HepG2 (cell line): Measurements from ENCODE around the gene PTS. TPM values are rescaled to one million over a fixed set of nuclear protein-coding genes. Genes with fewer than 3 reads are reported as not detected.

Source experiments
- ATAC-seq: fragments of 200-7000 bp; cut with Tn5 transposase; 3 replicates; pipeline ENCODE4 v1.9.1; 2020; ENCODE audit warnings: mild to moderate bottlenecking, moderate library complexity
- BruUV-seq: library from RNA; stranded (reverse); fragments of 400-500 nt; replicated peaks from 2 replicates; lab custom pipeline; 2021; lab: Mats Ljungman, UMichigan
- CTCF ChIA-PET: fragments of 300-600 bp; formaldehyde crosslinking; extraction: SDS; loops from one replicate; lab custom pipeline; 2021; ENCODE audit warnings: low total read pairs, inconsistent platforms, low intra/inter-chr PET ratio; lab: Yijun Ruan, JAX
- POLR2A ChIA-PET: fragments of 350-600 bp; sonication (Branson Sonifier 250); formaldehyde crosslinking; loops from one replicate; lab custom pipeline; 2020; ENCODE audit warnings: antibody characterized with exemption, inconsistent platforms; lab: Yijun Ruan, JAX
- DNase-seq: peaks from one replicate; pipeline ENCODE4 v3.0.0-alpha.2; 2015; ENCODE audit warnings: low spot score
- FAIRE-seq: peaks from 3 replicates; lab custom pipeline; 2011; peaks lifted over from hg19 to GRCh38; lab: Jason Lieb, UNC
- H2AFZ ChIP-seq: one replicate; pipeline ENCODE4 v1.6.1; 2011; ENCODE audit warnings: low read length, inconsistent platforms
- H3K27ac ChIP-seq: fragments of 300-600 bp; 3 replicates; pipeline ENCODE4 v1.8.0; 2011; ENCODE audit warnings: mixed run types, mild to moderate bottlenecking, mixed read lengths, low read length, inconsistent platforms; ENCODE audit not compliant: insufficient read depth; ENCODE audit errors: extremely low read length
- H3K27me3 ChIP-seq, 2 experiments: fragments of 200-600 bp in 1 of 2; 2 replicates in 1 of 2; 3 replicates in 1 of 2; pipeline versions ENCODE4 v1.6.0 to v1.8.0; 2011; ENCODE audit warnings: low read length in 2 of 2, mild to moderate bottlenecking in 2 of 2, moderate library complexity in 2 of 2, inconsistent platforms in 1 of 2; ENCODE audit not compliant: insufficient read depth in 2 of 2, control insufficient read depth in 1 of 2
- H3K36me3 ChIP-seq, 2 experiments: fragments of 200-600 bp in 1 of 2; replicated peaks in 1 of 2; 2 replicates in 1 of 2; 3 replicates in 1 of 2; pipeline versions ENCODE4 v1.5.1 to v1.8.0; 2011; ENCODE audit warnings: low read length in 2 of 2, inconsistent platforms in 1 of 2; ENCODE audit not compliant: insufficient read depth in 2 of 2, control insufficient read depth in 1 of 2
- H3K4me1 ChIP-seq: 2 replicates; pipeline ENCODE4 v1.5.1; 2012; ENCODE audit warnings: low read length, inconsistent platforms; ENCODE audit not compliant: insufficient read depth
- H3K4me2 ChIP-seq: 2 replicates; pipeline ENCODE4 v1.6.0; 2011; ENCODE audit warnings: low read depth, low read length, inconsistent platforms
- H3K4me3 ChIP-seq, 3 experiments: fragments of 200-600 bp in 1 of 3; sonication (generic), shearing (Covaris generic) in 1 of 3; replicated peaks in 1 of 3; 2 replicates each; pipeline ENCODE4 v1.5.1; 2011 to 2016; ENCODE audit warnings: low read length in 3 of 3, inconsistent platforms in 2 of 3, low read depth in 2 of 3, mild to moderate bottlenecking in 2 of 3, control low read depth in 1 of 3, mixed read lengths in 1 of 3; ENCODE audit not compliant: insufficient read depth in 1 of 3
- H3K79me2 ChIP-seq: one replicate; pipeline ENCODE4 v1.6.1; 2011; ENCODE audit warnings: low read length, inconsistent platforms; ENCODE audit not compliant: insufficient read depth
- H3K9ac ChIP-seq: 2 replicates; pipeline ENCODE4 v1.6.0; 2011; ENCODE audit warnings: mild to moderate bottlenecking, low read depth, low read length, inconsistent platforms; ENCODE audit not compliant: insufficient read depth
- H3K9me3 ChIP-seq: 2 replicates; pipeline ENCODE4 v1.5.1; 2012; ENCODE audit warnings: mild to moderate bottlenecking, low read length
- H4K20me1 ChIP-seq: 2 replicates; pipeline ENCODE4 v1.6.0; 2011; ENCODE audit warnings: inconsistent platforms, mild to moderate bottlenecking, low read length, moderate library complexity; ENCODE audit not compliant: insufficient read depth
- PHB2 ChIP-seq: fragments of 450-650 bp; IDR thresholded peaks from 2 replicates; pipeline ENCODE4 v1.6.1; 2018; ENCODE audit not compliant: partially characterized antibody
- RELA ChIP-seq: sonication (generic); formaldehyde crosslinking; IDR thresholded peaks from 2 replicates; pipeline ENCODE4 v1.4.0; 2020; ENCODE audit warnings: missing genetic modification reagents
- TEAD3 ChIP-seq: optimal IDR thresholded peaks from 2 replicates; pipeline ENCODE3; 2016; ENCODE audit warnings: borderline replicate concordance
- THYN1 ChIP-seq: sonication (generic); formaldehyde crosslinking; IDR thresholded peaks from 2 replicates; pipeline ENCODE4 v1.8.1; 2023; ENCODE audit warnings: low read depth, mild to moderate bottlenecking, moderate library complexity, missing genetic modification reagents, borderline replicate concordance
- in situ Hi-C: cut with HindIII; loops from 2 replicates; pipeline ENCODE4 v1.10.0; 2017; ENCODE audit warnings: low pct_unique_long_range_greater_than_20kb; ENCODE audit not compliant: extremely low pct_ligation_motif_present
- intact Hi-C: fragments of 100-400 bp; cut with micrococcal nuclease; formaldehyde crosslinking; loops from one replicate; pipeline ENCODE4 v1.10.0; 2022; ENCODE audit not compliant: unreplicated experiment
- polyA plus RNA-seq, 8 experiments: library from polyadenylated mRNA; depleted of rRNA in 3 of 8; stranded (reverse) in 7 of 8; unstranded in 1 of 8; fragments of >200 nt; fragmentation: Illumina TruSeq in 4 of 8; extraction: Trizol in 4 of 8; gene quantifications; 2 replicates each; pipeline versions ENCODE4 v1.2.1 to v1.2.3, GENCODE V29; 2011 to 2016; ENCODE audit warnings: low read depth in 4 of 8, missing spikeins in 1 of 8, mixed read lengths in 1 of 8; ENCODE audit not compliant: insufficient read depth in 1 of 8
- total RNA-seq, 5 experiments: library from RNA; depleted of rRNA; stranded (reverse); fragments of >200 nt; fragmentation: Illumina TruSeq; extraction: Trizol; gene quantifications; 2 replicates each; pipeline ENCODE4 v1.2.3, GENCODE V29; 2016; ENCODE audit warnings: low read depth in 1 of 5
- TF ChIP-seq, protein P1 (sequence below): sonication (generic); formaldehyde crosslinking; IDR thresholded peaks from 2 replicates; pipeline ENCODE4 v1.8.0; 2022; ENCODE audit warnings: missing genetic modification reagents, mild to moderate bottlenecking, moderate library complexity, borderline replicate concordance
- TF ChIP-seq, protein P2 (sequence below): sonication (generic); formaldehyde crosslinking; IDR thresholded peaks from 2 replicates; pipeline ENCODE4 v1.5.0; 2020; ENCODE audit warnings: missing genetic modification reagents, mild to moderate bottlenecking, borderline replicate concordance
- TF ChIP-seq, protein P3 (sequence below): sonication (generic); formaldehyde crosslinking; IDR thresholded peaks from 2 replicates; pipeline ENCODE4 v1.4.0; 2020; ENCODE audit warnings: low read depth, mild to moderate bottlenecking, missing genetic modification reagents

The PTS gene
- total and polyA plus RNA-seq, 2 of the 13 experiments (the other 11 are each of a cell fraction or from before 2014, with no cell fraction given): 33.6 to 49.3 TPM

- H3K9ac ChIP-seq: no peak overlapping the region
- H4K20me1 ChIP-seq: no peaks in the 10 kb centered on the region
- H2AFZ ChIP-seq: no peak overlapping the region
- in situ Hi-C loops (no loop called here), intact Hi-C loops (no loop called here)
- ChIA-PET CTCF (interaction anchor here (7.1 kb wide), 1 partner anchor 58 kb away, joined by 128 read pairs; no protein-coding TSS in a partner anchor), POLR2A (no interaction called here)
- no peak overlapping the region for H3K4me2 ChIP-seq
- no peaks in the 10 kb centered on the region for H3K36me3 ChIP-seq
- ATAC-seq (no peak), FAIRE-seq (no peak), DNase-seq (peak; percentile 29)
- no peaks in the 10 kb centered on the region for H3K27me3 ChIP-seq
- H3K27ac ChIP-seq: no peak overlapping the region
- H3K4me1 ChIP-seq: peaks cover 23% of the 10 kb centered on the region
- no peak overlapping the region for H3K4me3 ChIP-seq
- TF ChIP-seq, protein P1, sequence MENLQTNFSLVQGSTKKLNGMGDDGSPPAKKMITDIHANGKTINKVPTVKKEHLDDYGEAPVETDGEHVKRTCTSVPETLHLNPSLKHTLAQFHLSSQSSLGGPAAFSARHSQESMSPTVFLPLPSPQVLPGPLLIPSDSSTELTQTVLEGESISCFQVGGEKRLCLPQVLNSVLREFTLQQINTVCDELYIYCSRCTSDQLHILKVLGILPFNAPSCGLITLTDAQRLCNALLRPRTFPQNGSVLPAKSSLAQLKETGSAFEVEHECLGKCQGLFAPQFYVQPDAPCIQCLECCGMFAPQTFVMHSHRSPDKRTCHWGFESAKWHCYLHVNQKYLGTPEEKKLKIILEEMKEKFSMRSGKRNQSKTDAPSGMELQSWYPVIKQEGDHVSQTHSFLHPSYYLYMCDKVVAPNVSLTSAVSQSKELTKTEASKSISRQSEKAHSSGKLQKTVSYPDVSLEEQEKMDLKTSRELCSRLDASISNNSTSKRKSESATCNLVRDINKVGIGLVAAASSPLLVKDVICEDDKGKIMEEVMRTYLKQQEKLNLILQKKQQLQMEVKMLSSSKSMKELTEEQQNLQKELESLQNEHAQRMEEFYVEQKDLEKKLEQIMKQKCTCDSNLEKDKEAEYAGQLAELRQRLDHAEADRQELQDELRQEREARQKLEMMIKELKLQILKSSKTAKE (CRISPR knock-in tag): no peak
- TF ChIP-seq PHB2 (no peak), THYN1 (CRISPR knock-in tag) (no peak), RELA (CRISPR knock-in tag) (no peak), TEAD3 (CRISPR knock-in tag) (peak; percentile 31)
- TF ChIP-seq, protein P2, sequence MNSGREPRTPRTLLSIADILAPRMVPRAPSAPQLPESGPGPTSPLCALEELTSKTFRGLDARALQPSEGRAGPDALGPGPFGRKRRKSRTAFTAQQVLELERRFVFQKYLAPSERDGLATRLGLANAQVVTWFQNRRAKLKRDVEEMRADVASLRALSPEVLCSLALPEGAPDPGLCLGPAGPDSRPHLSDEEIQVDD: no peak
- TF ChIP-seq, protein P3, sequence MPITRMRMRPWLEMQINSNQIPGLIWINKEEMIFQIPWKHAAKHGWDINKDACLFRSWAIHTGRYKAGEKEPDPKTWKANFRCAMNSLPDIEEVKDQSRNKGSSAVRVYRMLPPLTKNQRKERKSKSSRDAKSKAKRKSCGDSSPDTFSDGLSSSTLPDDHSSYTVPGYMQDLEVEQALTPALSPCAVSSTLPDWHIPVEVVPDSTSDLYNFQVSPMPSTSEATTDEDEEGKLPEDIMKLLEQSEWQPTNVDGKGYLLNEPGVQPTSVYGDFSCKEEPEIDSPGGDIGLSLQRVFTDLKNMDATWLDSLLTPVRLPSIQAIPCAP (CRISPR knock-in tag): no peak
- H3K9me3 ChIP-seq: no peaks in the 10 kb centered on the region
- BruUV-seq: no TSS peak
- H3K79me2 ChIP-seq: no peaks in the 10 kb centered on the region
Measured at GRCh38 chr11:112277941-112278340, 51.7 kb downstream of the PTS start.
